IMR-90 (cell line): Measurements from ENCODE around the gene KRTAP10-11. TPM values are rescaled to one million over a fixed set of nuclear protein-coding genes. Genes with fewer than 3 reads are reported as not detected.

ENCODE experiments used
- ATAC-seq: fragments of 200-7000 bp; cut with Tn5 transposase; 2 replicates; pipeline ENCODE4 v1.9.1; 2020; ENCODE audit warnings: low read depth, mild to moderate bottlenecking, moderate library complexity
- BruUV-seq: library from RNA; stranded (reverse); fragments of 400-500 nt; replicated peaks from 2 replicates; lab custom pipeline; 2021; lab: Mats Ljungman, UMichigan
- CTCF ChIA-PET: fragments of 300-600 bp; formaldehyde crosslinking; extraction: SDS; loops from one replicate; lab custom pipeline; 2021; ENCODE audit warnings: antibody characterized with exemption; lab: Yijun Ruan, JAX
- POLR2A ChIA-PET: fragments of 300-600 bp; sonication (Branson Sonifier 250); formaldehyde crosslinking; loops from one replicate; lab custom pipeline; 2022; ENCODE audit warnings: antibody characterized with exemption; ENCODE audit not compliant: unreplicated experiment; lab: Charles Lee
- DNase-seq: peaks from one replicate; pipeline ENCODE4 v3.0.0; 2013
- H2AFZ ChIP-seq: replicated peaks from 2 replicates; pipeline ENCODE3; 2013; ENCODE audit warnings: low read length, mild to moderate bottlenecking; ENCODE audit not compliant: poor library complexity
- H2AK5ac ChIP-seq: 2 replicates; pipeline ENCODE4 v1.6.1; 2013; ENCODE audit warnings: low read depth, low read length, inconsistent platforms
- H2AK9ac ChIP-seq: replicated peaks from 2 replicates; pipeline ENCODE3; 2013; ENCODE audit warnings: mild to moderate bottlenecking, low read depth, low read length, moderate library complexity; ENCODE audit not compliant: poor library complexity
- H2BK120ac ChIP-seq: 2 replicates; pipeline ENCODE4 v1.6.1; 2013; ENCODE audit warnings: low read depth, low read length, inconsistent platforms
- H2BK15ac ChIP-seq: 3 replicates; pipeline ENCODE4 v1.6.1; 2013; ENCODE audit warnings: low read depth, low read length, inconsistent platforms
- H2BK20ac ChIP-seq: 2 replicates; pipeline ENCODE4 v1.6.1; 2013; ENCODE audit warnings: low read depth, mild to moderate bottlenecking, inconsistent platforms, low read length, moderate library complexity
- H2BK5ac ChIP-seq: 2 replicates; pipeline ENCODE4 v1.6.1; 2013; ENCODE audit warnings: mild to moderate bottlenecking, low read depth, low read length, inconsistent platforms; ENCODE audit not compliant: poor library complexity, severe bottlenecking
- H3K14ac ChIP-seq: replicated peaks from 2 replicates; pipeline ENCODE4 v1.6.1; 2013; ENCODE audit warnings: low read depth, low read length, inconsistent platforms
- H3K18ac ChIP-seq: 2 replicates; pipeline ENCODE4 v1.6.1; 2013; ENCODE audit warnings: low read depth, low read length, control low read depth
- H3K23ac ChIP-seq: 2 replicates; pipeline ENCODE4 v1.6.1; 2013; ENCODE audit warnings: low read depth, low read length, inconsistent platforms
- H3K27ac ChIP-seq: 2 replicates; pipeline ENCODE4 v1.5.1; 2013; ENCODE audit warnings: mild to moderate bottlenecking, control low read depth, low read length; ENCODE audit not compliant: insufficient read depth
- H3K27me3 ChIP-seq: 2 replicates; pipeline ENCODE4 v1.6.1; 2013; ENCODE audit warnings: low read length; ENCODE audit not compliant: control insufficient read depth, insufficient read depth
- H3K36me3 ChIP-seq: 2 replicates; pipeline ENCODE4 v1.6.1; 2013; ENCODE audit warnings: low read length, mixed read lengths; ENCODE audit not compliant: control insufficient read depth, insufficient read depth
- H3K4ac ChIP-seq: 2 replicates; pipeline ENCODE4 v1.6.1; 2013; ENCODE audit warnings: low read depth, low read length, inconsistent platforms
- H3K4me1 ChIP-seq: 2 replicates; pipeline ENCODE4 v1.6.1; 2013; ENCODE audit warnings: low read length, mixed read lengths; ENCODE audit not compliant: control insufficient read depth, insufficient read depth
- H3K4me2 ChIP-seq: 2 replicates; pipeline ENCODE4 v1.6.1; 2013; ENCODE audit warnings: low read depth, mild to moderate bottlenecking, control low read depth, low read length, moderate library complexity
- H3K4me3 ChIP-seq: 2 replicates; pipeline ENCODE4 v1.5.1; 2013; ENCODE audit warnings: low read depth, mild to moderate bottlenecking, control low read depth, low read length, moderate library complexity; ENCODE audit not compliant: insufficient read depth
- H3K56ac ChIP-seq: 2 replicates; pipeline ENCODE4 v1.6.1; 2013; ENCODE audit warnings: low read length, inconsistent platforms; ENCODE audit not compliant: insufficient read depth; ENCODE audit errors: extremely low read depth
- H3K79me1 ChIP-seq, 2 experiments: 2 replicates each; pipeline ENCODE4 v1.6.1; 2013; ENCODE audit warnings: low read length in 2 of 2, inconsistent platforms in 1 of 2, low read depth in 1 of 2
- H3K9ac ChIP-seq: 2 replicates; pipeline ENCODE4 v1.6.1; 2013; ENCODE audit warnings: low read depth, low read length, control low read depth
- H3K9me1 ChIP-seq: 2 replicates; pipeline ENCODE4 v1.6.1; 2013; ENCODE audit warnings: low read length, inconsistent platforms; ENCODE audit not compliant: insufficient read depth
- H3K9me3 ChIP-seq: 2 replicates; pipeline ENCODE4 v1.6.1; 2013; ENCODE audit warnings: low read length; ENCODE audit not compliant: control insufficient read depth, insufficient read depth
- H4K20me1 ChIP-seq: 2 replicates; pipeline ENCODE4 v1.6.1; 2013; ENCODE audit warnings: low read length, inconsistent platforms; ENCODE audit not compliant: insufficient read depth
- H4K5ac ChIP-seq: 2 replicates; pipeline ENCODE4 v1.6.1; 2013; ENCODE audit warnings: mild to moderate bottlenecking, low read depth, low read length, control low read depth
- H4K8ac ChIP-seq, 2 experiments: 2 replicates each; pipeline ENCODE4 v1.6.1; 2013; ENCODE audit warnings: low read depth in 2 of 2, low read length in 2 of 2, control low read depth in 1 of 2, inconsistent platforms in 1 of 2
- H4K91ac ChIP-seq: 2 replicates; pipeline ENCODE4 v1.6.1; 2013; ENCODE audit warnings: low read depth, low read length, inconsistent platforms; ENCODE audit not compliant: insufficient read depth
- CHD1 ChIP-seq: IDR thresholded peaks from 2 replicates; pipeline ENCODE4 v1.6.1; 2012; ENCODE audit warnings: low read depth, low read length, improper control_type of control experiment
- MAFK ChIP-seq: IDR thresholded peaks from 2 replicates; pipeline ENCODE4 v1.6.1; 2012; ENCODE audit warnings: low read depth, low read length, improper control_type of control experiment
- NFE2L2 ChIP-seq: fragments of 150-350 bp; IDR thresholded peaks from 2 replicates; pipeline ENCODE4 v1.6.1; 2016; ENCODE audit warnings: low read depth, mild to moderate bottlenecking, low read length
- WGBS, 2 experiments: methylation state at CpG; one replicate each; pipeline versions ENCODE4 v1.1.5 to v1.1.7; 2013; ENCODE audit warnings: missing lambda C conversion rate in 2 of 2; ENCODE audit not compliant: insufficient read length in 1 of 2; ENCODE audit errors: extremely low coverage in 2 of 2; 5-methylcytosine and 5-hydroxymethylcytosine counted together
- dilution Hi-C: fragments of 300-500 bp; cut with HindIII; formaldehyde crosslinking; loops from one replicate; pipeline ENCODE4 v1.14.3; 2018; ENCODE audit warnings: low sequenced_read_pairs; ENCODE audit not compliant: unreplicated experiment
- in situ Hi-C: fragments of 300-500 bp; cut with MboI; formaldehyde crosslinking; loops from 3 replicates; pipeline ENCODE4 v1.14.3; 2019; ENCODE audit warnings: low sequenced_read_pairs, inconsistent platforms, mixed read lengths
- intact Hi-C: fragments of 100-400 bp; cut with micrococcal nuclease; formaldehyde crosslinking; loops from 2 replicates; pipeline ENCODE4 v1.10.0; 2022
- polyA plus RNA-seq, 3 experiments: library from polyadenylated mRNA; depleted of rRNA; stranded (reverse); fragments of >200 nt; gene quantifications; 2 replicates each; pipeline ENCODE4 v1.2.3, GENCODE V29; 2012; ENCODE audit warnings: low replicate concordance in 1 of 3
- total RNA-seq: library from RNA; depleted of rRNA; stranded (reverse); fragments of >200 nt; gene quantifications from 2 replicates; pipeline ENCODE4 v1.2.3, GENCODE V29; 2012

KRTAP10-11 gene
- total and polyA plus RNA-seq, 2 of the 4 experiments (the other 2 are of a cell fraction): not detected

DNA sequence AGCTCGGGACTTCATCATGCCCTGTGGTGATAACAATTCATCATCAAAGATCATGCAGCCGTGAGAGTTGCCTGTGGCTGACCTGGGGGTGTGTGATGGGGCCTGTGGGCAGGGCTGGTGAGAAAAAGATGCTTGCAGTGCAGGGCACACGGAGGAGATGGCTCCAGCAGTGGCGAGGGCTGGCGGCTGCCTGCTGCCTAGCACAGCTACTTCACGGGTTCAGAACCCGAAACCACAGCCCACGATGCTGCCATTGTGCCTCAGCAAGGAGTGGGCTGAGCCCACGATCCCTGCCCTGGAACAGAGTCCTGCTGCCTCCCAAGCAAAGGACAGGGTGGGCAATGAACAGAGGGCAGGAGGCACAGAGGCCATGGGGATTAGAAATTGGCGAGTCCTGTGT lies 20.0 kb upstream of the KRTAP10-11 start:
- no peak overlapping the region for H2BK5ac ChIP-seq
- no peak overlapping the region for H2BK120ac ChIP-seq
- no peak overlapping the region for H3K56ac ChIP-seq
- no peaks in the 10 kb centered on the region for H3K4me1 ChIP-seq
- H2AFZ ChIP-seq: no peak overlapping the region
- no peak overlapping the region for H3K14ac ChIP-seq
- ChIA-PET POLR2A (no interaction called here), CTCF (no interaction called here)
- TF ChIP-seq MAFK (no peak), CHD1 (no peak), NFE2L2 (no peak)
- dilution Hi-C loops: no loop called here
- intact Hi-C loops: no loop called here
- H2AK9ac ChIP-seq: no peak overlapping the region
- H4K5ac ChIP-seq: no peak overlapping the region
- no peak overlapping the region for H2AK5ac ChIP-seq
- no peak overlapping the region for H4K91ac ChIP-seq
- no peak overlapping the region for H2BK20ac ChIP-seq
- H3K27ac ChIP-seq: no peak overlapping the region
- no peaks in the 10 kb centered on the region for H4K20me1 ChIP-seq
- 43% methylated on average over 2 of the region's 10 CpGs; no CpG with 5 or more reads in 1 of the 2 experiments for WGBS, 2 experiments
- H3K9me3 ChIP-seq: 0 out of 2 replicates have a peak, but pooled peaks cover 1% of the 10 kb centered on the region
- no peak overlapping the region for H4K8ac ChIP-seq
- no peaks in the 10 kb centered on the region for H3K9me1 ChIP-seq
- H3K18ac ChIP-seq: no peak overlapping the region
- in situ Hi-C loops: no loop called here
- no peak overlapping the region for H3K9ac ChIP-seq
- no TSS peak for BruUV-seq
- no peak for DNase-seq
- H2BK15ac ChIP-seq: no peak overlapping the region
- H3K4me2 ChIP-seq: no peak overlapping the region
- H3K23ac ChIP-seq: no peak overlapping the region
- no peak overlapping the region for H3K4me3 ChIP-seq
- H3K36me3 ChIP-seq: no peaks in the 10 kb centered on the region
- H3K79me1 ChIP-seq: no peaks in the 10 kb centered on the region
- no peak overlapping the region for H3K4ac ChIP-seq
- ATAC-seq: no peak
- peaks cover 2% of the 10 kb centered on the region; the same call in 1 of the 2 replicates for H3K27me3 ChIP-seq
